ENCODE data around the gene ANGPTL1.

- no peak for TF ChIP-seq TEAD4 (IDR thresholded peaks at IDR 0.05)
- TF ChIP-seq RAD21 (IDR thresholded peaks at IDR 0.05; ENCODE audit: low read depth), result no peak
- TF ChIP-seq USF1 (IDR thresholded peaks at IDR 0.05), result no peak
- TF ChIP-seq CEBPB (IDR thresholded peaks at IDR 0.05), result no peak
- no peak for TF ChIP-seq EGR1 (IDR thresholded peaks at IDR 0.05)
- TF ChIP-seq CREB1 (IDR thresholded peaks at IDR 0.05; ENCODE audit: low read depth), result no peak
- no peak for TF ChIP-seq FOXM1 (IDR thresholded peaks at IDR 0.05; ENCODE audit: borderline replicate concordance, low read depth)
- TF ChIP-seq YY1 (IDR thresholded peaks at IDR 0.05; ENCODE audit: low read depth), result no peak
- TF ChIP-seq, protein P1, sequence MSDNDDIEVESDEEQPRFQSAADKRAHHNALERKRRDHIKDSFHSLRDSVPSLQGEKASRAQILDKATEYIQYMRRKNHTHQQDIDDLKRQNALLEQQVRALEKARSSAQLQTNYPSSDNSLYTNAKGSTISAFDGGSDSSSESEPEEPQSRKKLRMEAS (IDR thresholded peaks at IDR 0.05), result no peak
- TF ChIP-seq REST (IDR thresholded peaks at IDR 0.05; ENCODE audit: low read depth), result no peak
- no peak for TF ChIP-seq EP300 (IDR thresholded peaks at IDR 0.05; ENCODE audit: borderline replicate concordance)
- TF ChIP-seq TAF1 (IDR thresholded peaks at IDR 0.05; ENCODE audit: low read depth), result no peak
- TF ChIP-seq ZBTB7A (IDR thresholded peaks at IDR 0.05; ENCODE audit: low read depth), result no peak
- TF ChIP-seq TCF12 (IDR thresholded peaks at IDR 0.05; ENCODE audit: low read depth), result no peak
Measured at GRCh38 chr1:178918308-178918707, 47.4 kb upstream of the ANGPTL1 start.

Data from Ishikawa (cell line).